Measurements from ENCODE around the gene EGLN2. TPM values are rescaled to one million over a fixed set of nuclear protein-coding genes. Genes with fewer than 3 reads are reported as not detected.

The EGLN2 gene
- total and polyA plus RNA-seq, 9 of the 15 experiments (the other 6 are each of a cell fraction or from before 2014, with no cell fraction given): 9.6 to 114 (median 71.0) TPM

DNA sequence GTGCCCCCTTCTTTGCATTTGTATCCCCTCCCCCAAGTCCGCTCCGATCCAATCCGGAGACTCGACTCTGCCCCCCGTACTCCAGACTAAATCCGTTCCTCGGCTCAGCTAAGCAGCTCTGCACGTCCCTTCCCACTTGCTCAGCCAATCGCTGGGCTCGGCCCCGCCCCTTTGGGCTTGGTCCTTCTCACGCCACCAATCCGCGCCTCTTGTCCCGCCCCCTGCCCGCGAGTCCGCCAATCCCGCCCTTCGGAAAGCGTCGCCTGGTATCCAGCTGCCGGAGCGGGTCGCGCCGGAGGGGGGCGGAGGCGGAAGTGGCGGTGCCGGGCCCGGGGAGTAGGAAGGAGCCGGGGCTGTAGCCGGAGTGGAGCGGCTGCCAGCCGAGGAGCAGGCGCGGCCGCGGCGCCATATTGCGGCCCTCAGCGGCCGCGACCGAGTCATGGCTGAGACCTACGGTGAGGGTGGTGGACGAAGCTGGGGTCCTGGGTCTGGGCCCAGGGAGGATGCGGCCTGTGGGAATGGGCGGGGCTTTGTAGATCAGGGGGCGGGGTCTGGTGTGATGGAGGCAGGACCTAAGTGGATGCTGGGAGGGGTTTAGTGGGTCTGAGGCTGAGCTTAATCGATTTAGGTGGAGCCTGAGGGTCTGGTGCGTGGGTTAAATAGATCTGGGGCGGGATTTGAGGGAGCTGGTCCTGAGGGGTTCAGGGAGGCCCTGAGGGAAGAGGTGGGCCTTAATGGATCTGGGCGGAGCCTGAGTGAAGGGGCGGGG, 20.9 kb upstream of the EGLN2 start, which contains the start of gene RAB4B (continued):
- no peak for TF ChIP-seq SRF (CRISPR knock-in tag; IDR thresholded peaks at IDR 0.05)
- peak; percentile 98 for TF ChIP-seq ELF1 (tag; IDR thresholded peaks at IDR 0.05)
- TF ChIP-seq MAFK (IDR thresholded peaks at IDR 0.05; ENCODE audit: low read length): no peak
- peak; percentile 54 for TF ChIP-seq EGR1 (conservative IDR thresholded peaks at IDR 0.05)
- TF ChIP-seq, protein P1, sequence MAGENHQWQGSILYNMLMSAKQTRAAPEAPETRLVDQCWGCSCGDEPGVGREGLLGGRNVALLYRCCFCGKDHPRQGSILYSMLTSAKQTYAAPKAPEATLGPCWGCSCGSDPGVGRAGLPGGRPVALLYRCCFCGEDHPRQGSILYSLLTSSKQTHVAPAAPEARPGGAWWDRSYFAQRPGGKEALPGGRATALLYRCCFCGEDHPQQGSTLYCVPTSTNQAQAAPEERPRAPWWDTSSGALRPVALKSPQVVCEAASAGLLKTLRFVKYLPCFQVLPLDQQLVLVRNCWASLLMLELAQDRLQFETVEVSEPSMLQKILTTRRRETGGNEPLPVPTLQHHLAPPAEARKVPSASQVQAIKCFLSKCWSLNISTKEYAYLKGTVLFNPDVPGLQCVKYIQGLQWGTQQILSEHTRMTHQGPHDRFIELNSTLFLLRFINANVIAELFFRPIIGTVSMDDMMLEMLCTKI (IDR thresholded peaks at IDR 0.05; ENCODE audit: partially characterized antibody): no peak
- TF ChIP-seq HSF4 (CRISPR knock-in tag; IDR thresholded peaks at IDR 0.05; ENCODE audit: borderline replicate concordance): no peak
- TF ChIP-seq ATF7 (IDR thresholded peaks at IDR 0.05): peak; percentile 37; the same call in 1 of the 2 replicates
- peak; percentile 64 for TF ChIP-seq HNRNPLL (IDR thresholded peaks at IDR 0.05; ENCODE audit: low read depth, low read length, poor library complexity, severe bottlenecking)
- no peak for TF ChIP-seq FOXA1 (IDR thresholded peaks at IDR 0.05; ENCODE audit: borderline replicate concordance)
- 0 out of 2 replicates have a peak, but pooled peaks have one; percentile 28 for TF ChIP-seq TCF3 (CRISPR knock-in tag; IDR thresholded peaks at IDR 0.05)
- TF ChIP-seq STAT5B (CRISPR knock-in tag; IDR thresholded peaks at IDR 0.05): no peak
- TF ChIP-seq DACH1 (IDR thresholded peaks at IDR 0.05; ENCODE audit: partially characterized antibody): peak; percentile 11
- TF ChIP-seq SMARCB1 (IDR thresholded peaks at IDR 0.05; ENCODE audit: insufficient read length, low read depth): no peak
- no peak for TF ChIP-seq ZNF347 (CRISPR knock-in tag; IDR thresholded peaks at IDR 0.05; ENCODE audit: low read depth)
- TF ChIP-seq, protein P2, sequence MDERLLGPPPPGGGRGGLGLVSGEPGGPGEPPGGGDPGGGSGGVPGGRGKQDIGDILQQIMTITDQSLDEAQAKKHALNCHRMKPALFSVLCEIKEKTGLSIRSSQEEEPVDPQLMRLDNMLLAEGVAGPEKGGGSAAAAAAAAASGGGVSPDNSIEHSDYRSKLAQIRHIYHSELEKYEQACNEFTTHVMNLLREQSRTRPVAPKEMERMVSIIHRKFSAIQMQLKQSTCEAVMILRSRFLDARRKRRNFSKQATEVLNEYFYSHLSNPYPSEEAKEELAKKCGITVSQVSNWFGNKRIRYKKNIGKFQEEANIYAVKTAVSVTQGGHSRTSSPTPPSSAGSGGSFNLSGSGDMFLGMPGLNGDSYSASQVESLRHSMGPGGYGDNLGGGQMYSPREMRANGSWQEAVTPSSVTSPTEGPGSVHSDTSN (CRISPR knock-in tag; IDR thresholded peaks at IDR 0.05; ENCODE audit: low read depth): no peak
- TF ChIP-seq, protein P2 (tag; conservative IDR thresholded peaks at IDR 0.05; ENCODE audit: low read depth): peak; percentile 60
- TF ChIP-seq, protein P3, sequence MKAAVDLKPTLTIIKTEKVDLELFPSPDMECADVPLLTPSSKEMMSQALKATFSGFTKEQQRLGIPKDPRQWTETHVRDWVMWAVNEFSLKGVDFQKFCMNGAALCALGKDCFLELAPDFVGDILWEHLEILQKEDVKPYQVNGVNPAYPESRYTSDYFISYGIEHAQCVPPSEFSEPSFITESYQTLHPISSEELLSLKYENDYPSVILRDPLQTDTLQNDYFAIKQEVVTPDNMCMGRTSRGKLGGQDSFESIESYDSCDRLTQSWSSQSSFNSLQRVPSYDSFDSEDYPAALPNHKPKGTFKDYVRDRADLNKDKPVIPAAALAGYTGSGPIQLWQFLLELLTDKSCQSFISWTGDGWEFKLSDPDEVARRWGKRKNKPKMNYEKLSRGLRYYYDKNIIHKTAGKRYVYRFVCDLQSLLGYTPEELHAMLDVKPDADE (conservative IDR thresholded peaks at IDR 0.05; ENCODE audit: control insufficient read depth, low read depth, low read length): 0 out of 2 replicates have a peak, but pooled peaks have one; percentile 48
- no peak for TF ChIP-seq ZNF197 (CRISPR knock-in tag; IDR thresholded peaks at IDR 0.05; ENCODE audit: low read depth)
- TF ChIP-seq BACH1 (tag; IDR thresholded peaks at IDR 0.05): no peak
- TF ChIP-seq ZNF12 (CRISPR knock-in tag; IDR thresholded peaks at IDR 0.05): peak; percentile 81; the same call in 1 of the 2 replicates
- TF ChIP-seq, protein P4, sequence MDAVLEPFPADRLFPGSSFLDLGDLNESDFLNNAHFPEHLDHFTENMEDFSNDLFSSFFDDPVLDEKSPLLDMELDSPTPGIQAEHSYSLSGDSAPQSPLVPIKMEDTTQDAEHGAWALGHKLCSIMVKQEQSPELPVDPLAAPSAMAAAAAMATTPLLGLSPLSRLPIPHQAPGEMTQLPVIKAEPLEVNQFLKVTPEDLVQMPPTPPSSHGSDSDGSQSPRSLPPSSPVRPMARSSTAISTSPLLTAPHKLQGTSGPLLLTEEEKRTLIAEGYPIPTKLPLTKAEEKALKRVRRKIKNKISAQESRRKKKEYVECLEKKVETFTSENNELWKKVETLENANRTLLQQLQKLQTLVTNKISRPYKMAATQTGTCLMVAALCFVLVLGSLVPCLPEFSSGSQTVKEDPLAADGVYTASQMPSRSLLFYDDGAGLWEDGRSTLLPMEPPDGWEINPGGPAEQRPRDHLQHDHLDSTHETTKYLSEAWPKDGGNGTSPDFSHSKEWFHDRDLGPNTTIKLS (IDR thresholded peaks at IDR 0.05; ENCODE audit: borderline replicate concordance, low read depth): peak; percentile 15; the same call in 1 of the 2 replicates
- TF ChIP-seq ZNF436 (CRISPR knock-in tag; IDR thresholded peaks at IDR 0.05): no peak

All from K562 (cell line).